PC-3 (cell line): ENCODE data around the gene PTPN1.

Source experiments
- EZH2 ChIP-seq: fragments of 300-600 bp; sonication (generic); IDR thresholded peaks from one replicate; pipeline ENCODE4 v1.6.1; 2017; ENCODE audit warnings: antibody characterized with exemption, mild to moderate bottlenecking, low read length; ENCODE audit not compliant: unreplicated experiment
- EZH2phosphoT487 ChIP-seq: fragments of 300-600 bp; sonication (generic); IDR thresholded peaks from 2 replicates; pipeline ENCODE4 v1.6.1; 2018; ENCODE audit warnings: mild to moderate bottlenecking, antibody characterized with exemption, low read length, borderline replicate concordance
- TF ChIP-seq, protein P1 (sequence below): fragments of 300-600 bp; sonication (generic); conservative IDR thresholded peaks from 2 replicates; pipeline ENCODE4 v1.5.1; 2017; ENCODE audit warnings: antibody characterized with exemption, low read depth, mild to moderate bottlenecking, low read length

DNA sequence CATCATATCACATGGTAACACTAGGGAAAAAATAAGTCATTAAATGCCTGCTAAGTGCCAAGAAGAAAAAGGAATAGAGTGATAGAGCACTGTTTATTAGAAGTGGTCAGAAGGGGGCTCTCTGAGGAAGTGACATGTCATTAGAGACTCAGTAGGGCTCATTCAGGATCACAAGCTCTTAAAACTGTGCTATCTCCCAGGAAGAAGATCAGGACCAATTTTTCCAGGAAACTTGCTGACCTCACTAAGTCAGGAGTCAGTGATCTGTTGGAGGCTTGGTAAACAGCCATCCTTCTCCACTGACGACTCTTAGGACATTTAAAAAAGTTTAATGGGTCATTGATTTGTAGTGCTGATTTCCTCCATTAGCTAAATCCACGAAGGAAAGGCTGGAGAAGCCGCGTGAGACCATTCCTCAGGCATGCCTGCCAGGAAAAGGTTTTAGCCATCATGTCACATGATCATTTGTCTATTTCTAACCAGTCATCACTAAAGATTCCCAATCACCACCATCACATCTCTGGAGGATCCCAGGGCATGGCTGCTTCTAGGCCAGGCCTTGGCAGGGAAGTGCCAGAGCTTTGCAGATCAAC lies 5.9 kb upstream of the PTPN1 start:
- TF ChIP-seq, protein P1, sequence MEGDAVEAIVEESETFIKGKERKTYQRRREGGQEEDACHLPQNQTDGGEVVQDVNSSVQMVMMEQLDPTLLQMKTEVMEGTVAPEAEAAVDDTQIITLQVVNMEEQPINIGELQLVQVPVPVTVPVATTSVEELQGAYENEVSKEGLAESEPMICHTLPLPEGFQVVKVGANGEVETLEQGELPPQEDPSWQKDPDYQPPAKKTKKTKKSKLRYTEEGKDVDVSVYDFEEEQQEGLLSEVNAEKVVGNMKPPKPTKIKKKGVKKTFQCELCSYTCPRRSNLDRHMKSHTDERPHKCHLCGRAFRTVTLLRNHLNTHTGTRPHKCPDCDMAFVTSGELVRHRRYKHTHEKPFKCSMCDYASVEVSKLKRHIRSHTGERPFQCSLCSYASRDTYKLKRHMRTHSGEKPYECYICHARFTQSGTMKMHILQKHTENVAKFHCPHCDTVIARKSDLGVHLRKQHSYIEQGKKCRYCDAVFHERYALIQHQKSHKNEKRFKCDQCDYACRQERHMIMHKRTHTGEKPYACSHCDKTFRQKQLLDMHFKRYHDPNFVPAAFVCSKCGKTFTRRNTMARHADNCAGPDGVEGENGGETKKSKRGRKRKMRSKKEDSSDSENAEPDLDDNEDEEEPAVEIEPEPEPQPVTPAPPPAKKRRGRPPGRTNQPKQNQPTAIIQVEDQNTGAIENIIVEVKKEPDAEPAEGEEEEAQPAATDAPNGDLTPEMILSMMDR = peak; percentile 39; the same call in 1 of the 2 replicates
- TF ChIP-seq EZH2 (no peak), EZH2phosphoT487 (no peak)
